ENCODE data around the gene ZNF217. TPM values are rescaled to one million over a fixed set of nuclear protein-coding genes. Genes with fewer than 3 reads are reported as not detected.
"Not testable (repeated sequence)": the region's sequence is repeated elsewhere in the genome, so short reads cannot be mapped to it uniquely, and the experiment has no call there.

Gene ZNF217
- total and polyA plus RNA-seq, 9 of the 15 experiments (the other 6 are each of a cell fraction or from before 2014, with no cell fraction given) = 3.0 to 41.8 (median 16.8) TPM

DNA sequence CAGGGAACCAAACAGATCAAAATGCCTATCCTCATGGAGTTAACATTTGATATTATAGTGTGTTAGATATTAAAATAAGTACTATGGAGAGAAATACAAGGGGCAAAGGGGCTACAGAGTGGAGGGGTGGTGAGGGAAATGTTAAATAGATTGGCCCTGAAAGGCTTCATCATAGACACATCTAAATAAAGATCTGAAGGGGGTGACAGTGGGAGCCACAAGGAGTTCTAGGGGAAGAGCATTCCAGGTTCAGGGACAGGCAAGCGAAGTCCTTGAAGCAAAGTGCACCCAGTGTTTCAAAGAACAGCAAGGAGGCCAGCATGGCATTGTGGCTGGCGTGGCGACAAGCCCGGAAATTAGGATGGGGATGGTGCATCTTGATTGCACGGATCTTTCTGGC lies 11.2 kb upstream of the ZNF217 start:
- CTCF ChIA-PET (ENCODE audit: low intra/inter-chr PET ratio); H3K9ac ChIP-seq (ENCODE audit: insufficient read depth in 1 of 2, low read depth in 2 of 2, low read length in 2 of 2); H2AFZ ChIP-seq (ENCODE audit: low read depth, low read length); H3K27ac ChIP-seq (ENCODE audit: extremely low read depth, low read depth, low read length); H3K27me3 ChIP-seq (ENCODE audit: control insufficient read depth in 2 of 2, insufficient read depth in 2 of 2, low read length in 2 of 2); POLR2A ChIA-PET; FAIRE-seq; in situ Hi-C loops (cut with MboI); H3K36me3 ChIP-seq (ENCODE audit: control insufficient read depth, insufficient read depth, low read length); H3K4me2 ChIP-seq (ENCODE audit: insufficient read depth, low read length); H4K20me1 ChIP-seq (replicated peaks; ENCODE audit: control insufficient read depth, insufficient read depth, low read length); H3K4me3 ChIP-seq; H3K9me3 ChIP-seq (replicated peaks; ENCODE audit: control insufficient read depth, insufficient read depth, low read depth, low read length); DNase-seq (ENCODE audit: extremely low read depth in 1 of 4, low spot score in 3 of 4); BruUV-seq (replicated peaks); H3K9me1 ChIP-seq (ENCODE audit: control insufficient read depth, insufficient read depth, low read length); ATAC-seq: not testable (repeated sequence)
- intact Hi-C loops (cut with micrococcal nuclease) = loop anchor here (5.0 kb wide), 2 partner anchors 37 to 52 kb away; no protein-coding TSS in a partner anchor
- Histone ChIP-seq H3K4me1 (replicated peaks in 1 of 2; ENCODE audit: control insufficient read depth in 2 of 2, insufficient read depth in 2 of 2, low read length in 2 of 2) (peaks cover 22 to 27% of the 10 kb centered on the region in 2 experiments; a peak in 4 of 5 replicates), H3K79me2 (ENCODE audit: control insufficient read depth, insufficient read depth, low read length) (peaks cover 83% of the 10 kb centered on the region)
- WGBS (ENCODE audit: insufficient coverage, low coverage, missing lambda C conversion rate) = 100% methylated on average over 1 of the region's 5 CpGs
- TF ChIP-seq RBM25 (IDR thresholded peaks at IDR 0.05; ENCODE audit: low read depth, low read length, severe bottlenecking) (peak; percentile 59), ZFP36 (IDR thresholded peaks at IDR 0.05; ENCODE audit: low read depth, low read length, partially characterized antibody) (peak; percentile 29)

DNA sequence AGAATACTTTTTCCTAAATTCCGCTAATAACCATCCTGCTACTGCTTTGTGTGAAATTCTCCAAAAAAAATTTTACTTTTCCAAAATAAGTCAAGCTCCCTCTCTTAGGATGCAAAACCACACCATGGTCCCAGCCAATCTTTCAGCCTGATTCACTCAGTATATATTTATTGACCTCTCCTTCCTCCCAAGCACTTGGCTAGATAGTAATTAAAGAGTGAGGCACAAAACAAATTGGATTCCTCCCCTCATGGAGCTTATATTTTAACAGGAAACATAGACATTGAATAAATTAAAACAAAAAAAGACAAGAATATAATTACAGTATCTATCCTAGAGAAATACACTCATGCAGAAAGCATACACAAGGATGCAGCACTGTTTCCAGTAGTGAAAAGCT lies 9.0 kb upstream of the ZNF217 start:
- ChIA-PET POLR2A (interaction anchor here (0.8 to 1.7 kb wide), 3 partner anchors 8 to 153 kb away, joined by 3 to 5 read pairs (median 3); no protein-coding TSS in a partner anchor), CTCF (ENCODE audit: low intra/inter-chr PET ratio) (no interaction called here)
- in situ Hi-C loops (cut with MboI) = no loop called here
- no peak overlapping the region for H3K4me2 ChIP-seq (ENCODE audit: insufficient read depth, low read length)
- no peak overlapping the region for H3K27ac ChIP-seq (ENCODE audit: extremely low read depth, low read depth, low read length)
- H3K9ac ChIP-seq (ENCODE audit: insufficient read depth in 1 of 2, low read depth in 2 of 2, low read length in 2 of 2) = no peak overlapping the region
- DNase-seq (ENCODE audit: extremely low read depth in 1 of 4, low spot score in 3 of 4) = no peak
- peaks cover 85% of the 10 kb centered on the region for H3K79me2 ChIP-seq (ENCODE audit: control insufficient read depth, insufficient read depth, low read length)
- no peak overlapping the region for H3K4me3 ChIP-seq
- intact Hi-C loops (cut with micrococcal nuclease) = no loop called here
- no TSS peak for BruUV-seq (replicated peaks)
- no peak for FAIRE-seq
- no peaks in the 10 kb centered on the region for H3K9me3 ChIP-seq (replicated peaks; ENCODE audit: control insufficient read depth, insufficient read depth, low read depth, low read length)
- H3K4me1 ChIP-seq (replicated peaks in 1 of 2; ENCODE audit: control insufficient read depth in 2 of 2, insufficient read depth in 2 of 2, low read length in 2 of 2) = peaks cover 19 to 33% of the 10 kb centered on the region in 2 experiments; a peak in 4 of 5 replicates
- no peaks in the 10 kb centered on the region for H3K27me3 ChIP-seq (ENCODE audit: control insufficient read depth in 2 of 2, insufficient read depth in 2 of 2, low read length in 2 of 2)
- H4K20me1 ChIP-seq (replicated peaks; ENCODE audit: control insufficient read depth, insufficient read depth, low read length) = no peaks in the 10 kb centered on the region
- no peaks in the 10 kb centered on the region for H3K9me1 ChIP-seq (ENCODE audit: control insufficient read depth, insufficient read depth, low read length)
- ATAC-seq = no peak
- peaks cover 5% of the 10 kb centered on the region; the same call in 1 of the 3 replicates for H3K36me3 ChIP-seq (ENCODE audit: control insufficient read depth, insufficient read depth, low read length)
- no peak for TF ChIP-seq ZFP30 (CRISPR knock-in tag; IDR thresholded peaks at IDR 0.05; ENCODE audit: borderline replicate concordance)
- TF ChIP-seq, protein P1, sequence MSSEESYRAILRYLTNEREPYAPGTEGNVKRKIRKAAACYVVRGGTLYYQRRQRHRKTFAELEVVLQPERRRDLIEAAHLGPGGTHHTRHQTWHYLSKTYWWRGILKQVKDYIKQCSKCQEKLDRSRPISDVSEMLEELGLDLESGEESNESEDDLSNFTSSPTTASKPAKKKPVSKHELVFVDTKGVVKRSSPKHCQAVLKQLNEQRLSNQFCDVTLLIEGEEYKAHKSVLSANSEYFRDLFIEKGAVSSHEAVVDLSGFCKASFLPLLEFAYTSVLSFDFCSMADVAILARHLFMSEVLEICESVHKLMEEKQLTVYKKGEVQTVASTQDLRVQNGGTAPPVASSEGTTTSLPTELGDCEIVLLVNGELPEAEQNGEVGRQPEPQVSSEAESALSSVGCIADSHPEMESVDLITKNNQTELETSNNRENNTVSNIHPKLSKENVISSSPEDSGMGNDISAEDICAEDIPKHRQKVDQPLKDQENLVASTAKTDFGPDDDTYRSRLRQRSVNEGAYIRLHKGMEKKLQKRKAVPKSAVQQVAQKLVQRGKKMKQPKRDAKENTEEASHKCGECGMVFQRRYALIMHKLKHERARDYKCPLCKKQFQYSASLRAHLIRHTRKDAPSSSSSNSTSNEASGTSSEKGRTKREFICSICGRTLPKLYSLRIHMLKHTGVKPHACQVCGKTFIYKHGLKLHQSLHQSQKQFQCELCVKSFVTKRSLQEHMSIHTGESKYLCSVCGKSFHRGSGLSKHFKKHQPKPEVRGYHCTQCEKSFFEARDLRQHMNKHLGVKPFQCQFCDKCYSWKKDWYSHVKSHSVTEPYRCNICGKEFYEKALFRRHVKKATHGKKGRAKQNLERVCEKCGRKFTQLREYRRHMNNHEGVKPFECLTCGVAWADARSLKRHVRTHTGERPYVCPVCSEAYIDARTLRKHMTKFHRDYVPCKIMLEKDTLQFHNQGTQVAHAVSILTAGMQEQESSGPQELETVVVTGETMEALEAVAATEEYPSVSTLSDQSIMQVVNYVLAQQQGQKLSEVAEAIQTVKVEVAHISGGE (CRISPR knock-in tag; IDR thresholded peaks at IDR 0.05) = peak in 1 of 3 experiments; percentile 61; a peak in 2 of 6 replicates
- H2AFZ ChIP-seq (ENCODE audit: low read depth, low read length) = no peak overlapping the region
- 100% methylated on average over 1 of the region's 1 CpG for WGBS (ENCODE audit: insufficient coverage, low coverage, missing lambda C conversion rate)
